HL-60 (cell line): ENCODE data around the gene MOGAT3.

Source experiments
- DNase-seq, 2 experiments: peaks; one replicate each; pipeline ENCODE4 v3.0.0-alpha.2; 2010 to 2020; ENCODE audit warnings: low read depth in 1 of 2, low spot score in 1 of 2
- H3K27ac ChIP-seq: fragments of 250-450 bp; sonication (Bioruptor Pico); replicated peaks from 2 replicates; pipeline ENCODE4 v1.5.1; 2020; ENCODE audit warnings: mild to moderate bottlenecking, moderate library complexity
- H3K27me3 ChIP-seq: fragments of 250-450 bp; sonication (Bioruptor Pico); 2 replicates; pipeline ENCODE4 v1.5.1; 2021; ENCODE audit warnings: mild to moderate bottlenecking, moderate library complexity; ENCODE audit not compliant: insufficient read depth, poor library complexity, severe bottlenecking
- H3K4me3 ChIP-seq: replicated peaks from 2 replicates; pipeline ENCODE4 v1.5.1; 2011; ENCODE audit warnings: mild to moderate bottlenecking, control low read depth, low read length; ENCODE audit not compliant: insufficient read depth
- GABPA ChIP-seq: IDR thresholded peaks from 2 replicates; pipeline ENCODE4 v1.6.1; 2012; ENCODE audit warnings: low read depth
- POLR2AphosphoS5 ChIP-seq: IDR thresholded peaks from 2 replicates; pipeline ENCODE4 v1.6.1; 2012; ENCODE audit warnings: low read depth
- SPI1 ChIP-seq: IDR thresholded peaks from 2 replicates; pipeline ENCODE4 v1.6.1; 2012; ENCODE audit warnings: low read depth, mild to moderate bottlenecking, borderline replicate concordance
- TF ChIP-seq, protein P1 (sequence below): IDR thresholded peaks from one replicate; pipeline ENCODE4 v1.5.1; 2011; ENCODE audit warnings: low read length, control low read depth, inconsistent platforms; ENCODE audit not compliant: insufficient read depth
- TF ChIP-seq, protein P2 (sequence below): IDR thresholded peaks from 2 replicates; pipeline ENCODE4 v1.6.1; 2012; ENCODE audit warnings: low read depth; ENCODE audit not compliant: insufficient replicate concordance

MOGAT3 gene

GRCh38 chr7:101212014-101212413 lies 11.2 kb upstream of the MOGAT3 start:
- TF ChIP-seq, protein P1, sequence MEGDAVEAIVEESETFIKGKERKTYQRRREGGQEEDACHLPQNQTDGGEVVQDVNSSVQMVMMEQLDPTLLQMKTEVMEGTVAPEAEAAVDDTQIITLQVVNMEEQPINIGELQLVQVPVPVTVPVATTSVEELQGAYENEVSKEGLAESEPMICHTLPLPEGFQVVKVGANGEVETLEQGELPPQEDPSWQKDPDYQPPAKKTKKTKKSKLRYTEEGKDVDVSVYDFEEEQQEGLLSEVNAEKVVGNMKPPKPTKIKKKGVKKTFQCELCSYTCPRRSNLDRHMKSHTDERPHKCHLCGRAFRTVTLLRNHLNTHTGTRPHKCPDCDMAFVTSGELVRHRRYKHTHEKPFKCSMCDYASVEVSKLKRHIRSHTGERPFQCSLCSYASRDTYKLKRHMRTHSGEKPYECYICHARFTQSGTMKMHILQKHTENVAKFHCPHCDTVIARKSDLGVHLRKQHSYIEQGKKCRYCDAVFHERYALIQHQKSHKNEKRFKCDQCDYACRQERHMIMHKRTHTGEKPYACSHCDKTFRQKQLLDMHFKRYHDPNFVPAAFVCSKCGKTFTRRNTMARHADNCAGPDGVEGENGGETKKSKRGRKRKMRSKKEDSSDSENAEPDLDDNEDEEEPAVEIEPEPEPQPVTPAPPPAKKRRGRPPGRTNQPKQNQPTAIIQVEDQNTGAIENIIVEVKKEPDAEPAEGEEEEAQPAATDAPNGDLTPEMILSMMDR, result no peak
- TF ChIP-seq, protein P2, sequence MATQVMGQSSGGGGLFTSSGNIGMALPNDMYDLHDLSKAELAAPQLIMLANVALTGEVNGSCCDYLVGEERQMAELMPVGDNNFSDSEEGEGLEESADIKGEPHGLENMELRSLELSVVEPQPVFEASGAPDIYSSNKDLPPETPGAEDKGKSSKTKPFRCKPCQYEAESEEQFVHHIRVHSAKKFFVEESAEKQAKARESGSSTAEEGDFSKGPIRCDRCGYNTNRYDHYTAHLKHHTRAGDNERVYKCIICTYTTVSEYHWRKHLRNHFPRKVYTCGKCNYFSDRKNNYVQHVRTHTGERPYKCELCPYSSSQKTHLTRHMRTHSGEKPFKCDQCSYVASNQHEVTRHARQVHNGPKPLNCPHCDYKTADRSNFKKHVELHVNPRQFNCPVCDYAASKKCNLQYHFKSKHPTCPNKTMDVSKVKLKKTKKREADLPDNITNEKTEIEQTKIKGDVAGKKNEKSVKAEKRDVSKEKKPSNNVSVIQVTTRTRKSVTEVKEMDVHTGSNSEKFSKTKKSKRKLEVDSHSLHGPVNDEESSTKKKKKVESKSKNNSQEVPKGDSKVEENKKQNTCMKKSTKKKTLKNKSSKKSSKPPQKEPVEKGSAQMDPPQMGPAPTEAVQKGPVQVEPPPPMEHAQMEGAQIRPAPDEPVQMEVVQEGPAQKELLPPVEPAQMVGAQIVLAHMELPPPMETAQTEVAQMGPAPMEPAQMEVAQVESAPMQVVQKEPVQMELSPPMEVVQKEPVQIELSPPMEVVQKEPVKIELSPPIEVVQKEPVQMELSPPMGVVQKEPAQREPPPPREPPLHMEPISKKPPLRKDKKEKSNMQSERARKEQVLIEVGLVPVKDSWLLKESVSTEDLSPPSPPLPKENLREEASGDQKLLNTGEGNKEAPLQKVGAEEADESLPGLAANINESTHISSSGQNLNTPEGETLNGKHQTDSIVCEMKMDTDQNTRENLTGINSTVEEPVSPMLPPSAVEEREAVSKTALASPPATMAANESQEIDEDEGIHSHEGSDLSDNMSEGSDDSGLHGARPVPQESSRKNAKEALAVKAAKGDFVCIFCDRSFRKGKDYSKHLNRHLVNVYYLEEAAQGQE, result no peak
- TF ChIP-seq SPI1 (no peak), POLR2AphosphoS5 (no peak), GABPA (no peak)
- Histone ChIP-seq H3K27me3 (no peaks in the 10 kb centered on the region), H3K27ac (no peak overlapping the region), H3K4me3 (no peak overlapping the region)
- no peak for DNase-seq

GRCh38 chr7:101211501-101211900 lies 10.7 kb upstream of the MOGAT3 start:
- Histone ChIP-seq H3K27ac (no peak overlapping the region), H3K4me3 (no peak overlapping the region), H3K27me3 (no peaks in the 10 kb centered on the region)
- DNase-seq, result no peak
- TF ChIP-seq, protein P2, result no peak
- TF ChIP-seq POLR2AphosphoS5 (no peak), SPI1 (no peak), GABPA (no peak)
- TF ChIP-seq, protein P1, result no peak

DNA sequence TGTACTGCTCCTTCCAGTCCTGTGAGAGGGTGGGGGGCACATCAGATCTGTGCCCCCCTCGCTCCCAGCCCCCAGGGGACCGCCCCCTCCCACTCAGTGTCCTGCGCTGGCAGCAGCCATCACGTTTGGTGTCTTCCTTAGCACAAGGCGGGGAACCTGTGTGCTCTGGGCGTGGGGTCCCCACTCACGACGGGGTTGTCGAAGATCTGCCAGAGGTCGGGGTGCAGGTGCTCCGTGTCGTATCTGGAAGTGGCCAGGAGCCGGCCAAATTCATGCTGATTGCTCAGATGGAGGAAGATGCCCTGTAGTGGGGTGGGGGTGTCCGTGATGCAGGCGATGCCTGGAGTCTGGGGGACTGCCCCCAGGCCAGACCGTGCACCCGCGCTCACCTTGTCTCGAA lies 9.3 kb upstream of the MOGAT3 start:
- Histone ChIP-seq H3K27ac (no peak overlapping the region), H3K4me3 (no peak overlapping the region), H3K27me3 (no peaks in the 10 kb centered on the region)
- no peak for DNase-seq
- TF ChIP-seq, protein P2, result no peak
- TF ChIP-seq, protein P1, result no peak
